OCI-LY7 (cell line): ENCODE data around the gene MYOF. TPM values are rescaled to one million over a fixed set of nuclear protein-coding genes. Genes with fewer than 3 reads are reported as not detected.

Source experiments
- BruUV-seq: library from RNA; stranded (reverse); fragments of 400-500 nt; replicated peaks from 2 replicates; lab custom pipeline; 2021; lab: Mats Ljungman, UMichigan
- CTCF ChIA-PET: fragments of 300-600 bp; sonication (Branson Sonifier 250); formaldehyde crosslinking; loops from one replicate; lab custom pipeline; 2022; ENCODE audit warnings: antibody characterized with exemption; ENCODE audit not compliant: unreplicated experiment; lab: Charles Lee
- POLR2A ChIA-PET: fragments of 300-600 bp; sonication (Branson Sonifier 250); formaldehyde crosslinking; loops from one replicate; lab custom pipeline; 2022; ENCODE audit warnings: antibody characterized with exemption; lab: Charles Lee
- DNase-seq: peaks from one replicate; pipeline ENCODE4 v3.0.0-alpha.2; 2015; ENCODE audit warnings: low spot score
- H2AFZ ChIP-seq: fragments of 200-600 bp; sonication (generic), shearing (Covaris generic); 2 replicates; pipeline ENCODE4 v1.6.1; 2014; ENCODE audit warnings: mild to moderate bottlenecking, antibody characterized with exemption, low read length, moderate library complexity
- H3K27ac ChIP-seq: fragments of 200-600 bp; sonication (generic); 2 replicates; pipeline ENCODE4 v1.5.1; 2014; ENCODE audit warnings: mixed run types, low read depth, mild to moderate bottlenecking, moderate library complexity, low read length, inconsistent platforms; ENCODE audit not compliant: poor library complexity, severe bottlenecking
- H3K36me3 ChIP-seq: fragments of 200-600 bp; sonication (generic); 2 replicates; pipeline ENCODE4 v1.6.1; 2014; ENCODE audit warnings: mild to moderate bottlenecking, antibody characterized with exemption, low read length, moderate library complexity, mixed read lengths; ENCODE audit not compliant: insufficient read depth
- H3K4me1 ChIP-seq: fragments of 200-600 bp; sonication (generic); 2 replicates; pipeline ENCODE4 v1.5.1; 2014; ENCODE audit warnings: mild to moderate bottlenecking, low read length; ENCODE audit not compliant: insufficient read depth, poor library complexity, severe bottlenecking
- H3K4me2 ChIP-seq: fragments of 200-600 bp; sonication (generic); 2 replicates; pipeline ENCODE4 v1.6.1; 2014; ENCODE audit warnings: mild to moderate bottlenecking, low read length
- H3K4me3 ChIP-seq: fragments of 200-600 bp; sonication (generic); 2 replicates; pipeline ENCODE4 v1.5.1; 2014; ENCODE audit warnings: mild to moderate bottlenecking, low read depth, low read length; ENCODE audit not compliant: poor library complexity, severe bottlenecking
- H3K79me2 ChIP-seq: fragments of 200-600 bp; sonication (generic); 2 replicates; pipeline ENCODE4 v1.6.1; 2016; ENCODE audit warnings: low read depth, mild to moderate bottlenecking, low read length, moderate library complexity, mixed read lengths; ENCODE audit not compliant: insufficient read depth
- H3K9me2 ChIP-seq: fragments of 200-600 bp; sonication (generic); 2 replicates; pipeline ENCODE4 v1.6.1; 2016; ENCODE audit warnings: mild to moderate bottlenecking, low read length, mixed read lengths; ENCODE audit not compliant: insufficient read depth
- H3K9me3 ChIP-seq: fragments of 200-600 bp; sonication (generic); 2 replicates; pipeline ENCODE4 v1.6.1; 2014; ENCODE audit warnings: mild to moderate bottlenecking, mixed run types, low read length, mixed read lengths
- H4K20me1 ChIP-seq: fragments of 200-600 bp; sonication (generic); 2 replicates; pipeline ENCODE4 v1.6.1; 2014; ENCODE audit warnings: mild to moderate bottlenecking, antibody characterized with exemption, low read length, moderate library complexity, mixed read lengths; ENCODE audit not compliant: insufficient read depth
- EZH2phosphoT487 ChIP-seq: fragments of 200-600 bp; sonication (generic); IDR thresholded peaks from 2 replicates; pipeline ENCODE4 v1.6.1; 2018; ENCODE audit warnings: low read depth, borderline replicate concordance, mild to moderate bottlenecking, mixed run types, antibody characterized with exemption, low read length, moderate library complexity, mixed read lengths
- intact Hi-C: fragments of 100-400 bp; cut with micrococcal nuclease; formaldehyde crosslinking; loops from one replicate; pipeline ENCODE4 v1.10.0; 2022; ENCODE audit not compliant: unreplicated experiment
- total RNA-seq, 2 experiments: library from RNA; depleted of rRNA in 1 of 2; stranded (reverse); fragments of >200 nt in 1 of 2; shearing (Covaris generic) in 1 of 2; gene quantifications; 2 replicates each; pipeline ENCODE4 v1.2.3, GENCODE V29; 2014 to 2022
- TF ChIP-seq, protein P1 (sequence below): fragments of 200-600 bp; sonication (generic); conservative IDR thresholded peaks from 2 replicates; pipeline ENCODE4 v1.5.1; 2014; ENCODE audit warnings: mild to moderate bottlenecking, antibody characterized with exemption, low read length, moderate library complexity, mixed read lengths

The MYOF gene
- total RNA-seq, 2 experiments from 2014 or later, result 0.42 TPM; not detected in 1

DNA sequence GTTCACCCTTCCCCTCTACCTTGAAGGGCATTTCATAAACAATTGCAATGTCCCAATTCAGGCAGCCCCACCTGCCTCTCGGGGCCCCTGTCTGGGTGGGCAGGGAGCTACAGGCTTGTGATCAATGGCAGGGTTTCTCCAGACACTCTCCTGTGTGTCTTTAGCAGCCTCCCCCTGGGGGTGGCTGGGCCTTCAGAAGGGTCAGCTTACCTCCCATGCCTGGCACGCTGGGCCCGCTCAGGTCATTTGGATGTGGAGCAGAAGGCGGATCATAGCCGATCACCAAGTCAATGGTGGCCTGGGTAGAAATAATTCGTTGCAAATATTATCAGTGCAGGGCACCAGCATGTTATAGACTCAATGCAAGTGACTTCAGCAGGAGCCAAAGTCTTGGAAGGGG, 56.3 kb downstream of the MYOF start:
- Histone ChIP-seq H3K4me2 (no peak overlapping the region), H3K36me3 (no peaks in the 10 kb centered on the region), H3K9me2 (no peaks in the 10 kb centered on the region), H2AFZ (no peak overlapping the region), H3K4me3 (no peak overlapping the region), H3K27ac (no peak overlapping the region), H3K79me2 (no peaks in the 10 kb centered on the region), H3K4me1 (peaks cover 12% of the 10 kb centered on the region), H4K20me1 (no peaks in the 10 kb centered on the region), H3K9me3 (no peaks in the 10 kb centered on the region)
- intact Hi-C loops, result no loop called here
- POLR2A ChIA-PET, result no interaction called here
- BruUV-seq, result no TSS peak
- no peak for DNase-seq
- TF ChIP-seq, protein P1, sequence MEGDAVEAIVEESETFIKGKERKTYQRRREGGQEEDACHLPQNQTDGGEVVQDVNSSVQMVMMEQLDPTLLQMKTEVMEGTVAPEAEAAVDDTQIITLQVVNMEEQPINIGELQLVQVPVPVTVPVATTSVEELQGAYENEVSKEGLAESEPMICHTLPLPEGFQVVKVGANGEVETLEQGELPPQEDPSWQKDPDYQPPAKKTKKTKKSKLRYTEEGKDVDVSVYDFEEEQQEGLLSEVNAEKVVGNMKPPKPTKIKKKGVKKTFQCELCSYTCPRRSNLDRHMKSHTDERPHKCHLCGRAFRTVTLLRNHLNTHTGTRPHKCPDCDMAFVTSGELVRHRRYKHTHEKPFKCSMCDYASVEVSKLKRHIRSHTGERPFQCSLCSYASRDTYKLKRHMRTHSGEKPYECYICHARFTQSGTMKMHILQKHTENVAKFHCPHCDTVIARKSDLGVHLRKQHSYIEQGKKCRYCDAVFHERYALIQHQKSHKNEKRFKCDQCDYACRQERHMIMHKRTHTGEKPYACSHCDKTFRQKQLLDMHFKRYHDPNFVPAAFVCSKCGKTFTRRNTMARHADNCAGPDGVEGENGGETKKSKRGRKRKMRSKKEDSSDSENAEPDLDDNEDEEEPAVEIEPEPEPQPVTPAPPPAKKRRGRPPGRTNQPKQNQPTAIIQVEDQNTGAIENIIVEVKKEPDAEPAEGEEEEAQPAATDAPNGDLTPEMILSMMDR, result no peak
- no peak for TF ChIP-seq EZH2phosphoT487
- CTCF ChIA-PET, result no interaction called here

DNA sequence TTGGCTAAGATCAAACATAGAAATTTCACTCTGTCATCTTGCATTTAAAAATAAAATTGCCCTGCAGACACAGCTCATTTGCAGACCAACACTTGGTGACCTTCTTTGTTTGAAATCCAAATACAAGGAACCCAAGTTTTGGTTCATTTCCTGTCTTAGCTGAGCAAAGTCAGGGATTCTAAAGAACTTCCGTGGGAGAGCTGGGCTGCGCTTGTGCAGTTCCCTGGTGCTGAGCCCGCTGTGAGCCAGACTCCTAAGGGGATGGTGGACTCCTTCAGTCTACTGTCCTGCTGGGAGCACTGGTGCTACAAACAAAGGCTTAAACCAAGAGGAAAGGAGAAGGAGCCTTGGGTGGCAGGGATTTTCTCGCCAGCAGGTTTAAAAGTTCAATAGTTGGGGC, 60.0 kb downstream of the MYOF start:
- no peak overlapping the region for H3K4me2 ChIP-seq

More for the DNA sequence above, 60.0 kb downstream of the MYOF start:
- Histone ChIP-seq H3K27ac (no peak overlapping the region), H4K20me1 (no peaks in the 10 kb centered on the region), H3K36me3 (no peaks in the 10 kb centered on the region), H3K4me3 (no peak overlapping the region), H3K79me2 (no peaks in the 10 kb centered on the region), H3K9me2 (no peaks in the 10 kb centered on the region), H3K9me3 (no peaks in the 10 kb centered on the region), H3K4me1 (peaks cover 4% of the 10 kb centered on the region), H2AFZ (no peak overlapping the region)
- intact Hi-C loops, result loop anchor here (5.0 kb wide), 1 partner anchor 60 kb away; the partner anchor contains the start of gene MYOF
- ChIA-PET CTCF (no interaction called here), POLR2A (no interaction called here)
- DNase-seq, result no peak
- BruUV-seq, result no TSS peak
- TF ChIP-seq EZH2phosphoT487, result no peak
- TF ChIP-seq, protein P1, result no peak
